Melanocyte of skin (primary cell): ENCODE measurements around the gene CFAP119. TPM values are rescaled to one million over a fixed set of nuclear protein-coding genes. Genes with fewer than 3 reads are reported as not detected.

ENCODE experiments used
- small RNA-seq, 2 donors: library from RNA; depleted of rRNA; stranded (forward); fragments of <200 nt; gene quantifications; one replicate each; pipeline ENCODE3, GENCODE V24; 2012
- total RNA-seq, 2 donors: library from RNA; depleted of rRNA; stranded (reverse); fragments of >200 nt; gene quantifications; 2 replicates each; pipeline ENCODE4 v1.2.3, GENCODE V29; 2012

Gene CFAP119
- total RNA-seq = 1 to 10 TPM; 2.1 to 4.3 TPM

DNA sequence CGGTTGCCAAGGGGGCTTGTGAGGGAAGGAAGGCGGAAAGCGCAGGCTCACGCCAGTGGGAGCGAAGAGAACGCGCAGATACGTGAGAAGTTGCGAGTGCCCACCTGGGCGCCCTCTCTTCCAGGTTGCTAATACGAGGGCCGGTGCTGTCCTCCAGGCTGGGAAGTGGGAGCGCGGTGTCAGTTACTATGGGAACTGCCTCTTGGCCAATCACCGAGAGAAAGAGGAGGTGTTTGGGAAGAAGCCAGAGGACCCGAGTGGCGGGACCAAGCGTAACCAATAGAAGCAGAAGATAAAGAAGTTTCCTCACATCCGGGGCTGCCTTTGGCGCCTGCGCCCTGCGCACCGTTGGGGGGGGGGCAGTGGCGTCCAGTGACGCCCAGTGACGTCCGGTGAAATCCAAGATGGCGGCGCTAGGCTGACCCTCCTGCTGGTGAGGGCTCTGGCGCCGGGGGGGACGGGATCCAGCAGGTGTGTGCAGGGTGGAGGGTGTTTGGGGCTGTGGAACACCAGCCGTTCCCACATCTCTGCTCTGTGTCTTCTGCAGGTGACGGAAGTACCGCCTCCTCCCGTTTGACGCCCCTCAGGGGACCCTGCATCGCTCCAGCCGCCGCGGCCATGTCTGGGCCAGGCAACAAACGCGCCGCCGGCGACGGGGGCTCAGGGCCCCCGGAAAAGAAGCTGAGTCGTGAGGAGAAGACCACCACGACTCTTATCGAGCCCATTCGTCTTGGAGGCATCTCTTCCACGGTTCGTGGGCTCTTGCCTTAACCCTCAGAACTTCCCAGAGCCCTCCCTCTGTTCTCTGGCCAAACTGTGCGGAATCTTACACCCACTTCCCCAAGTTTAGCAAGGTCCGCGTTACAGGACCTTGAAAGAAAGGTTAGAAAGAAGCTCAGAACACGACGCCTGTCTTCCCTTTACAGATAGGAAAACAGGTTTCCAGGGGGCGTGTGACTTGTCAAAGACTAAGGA, at the start of gene CFAP119, which contains the start of gene RNF40:
Gene CFAP119 (minus strand): TSS at position 135 of the 975 bp plus-strand sequence. CDS start 314 bp downstream, outside the sequence.
Gene RNF40 (plus strand): TSS at position 395 of the 975 bp plus-strand sequence. CDS start 224 bp downstream, at position 619.

GRCh38 chr16:30786936-30787612, 25.2 kb upstream of the CFAP119 start, which contains the start of gene ZNF629:
ZNF629 (minus strand) TSS chr16:30787205; CDS start chr16:30784482, 2,723 bp downstream.

GRCh38 chr16:30747799-30748633, 13.8 kb downstream of the CFAP119 start, which contains the start of gene PHKG2:
PHKG2 (plus strand) TSS chr16:30748425; CDS start chr16:30748821, 396 bp downstream.

Small RNA genes within 50 kb of the gene (small RNA-seq; reads per million reads assigned to genes)
- gene SNORA30 = 411 to 613 reads per million in 2 donors

Other genes starting within 250 kb of the CFAP119 start
- 10 to 100 TPM; 23.1 to 26.3 TPM for gene ZNF768, start 235.5 kb downstream of the CFAP119 start, total RNA-seq
- 10 to 100 TPM; 13.7 to 15.5 TPM for gene ZNF747, start 227.2 kb downstream of the CFAP119 start, total RNA-seq
- 1 to 10 TPM; 5.3 to 7.2 TPM for gene ZNF764, start 203.7 kb downstream of the CFAP119 start, total RNA-seq
- 10 to 100 TPM; 14.8 to 18.6 TPM for gene ZNF688, start 190.3 kb downstream of the CFAP119 start, total RNA-seq
- gene ZNF785, start 176.4 kb downstream of the CFAP119 start, total RNA-seq = 1 to 10 TPM; 6.7 to 7.9 TPM
- gene ZNF689, start 151.7 kb downstream of the CFAP119 start, total RNA-seq = 10 to 100 TPM in 1 of 2 donors, 1 to 10 TPM in 1; 7.6 to 79.6 TPM
- 10 to 100 TPM in 1 of 2 donors, 1 to 10 TPM in 1; 9.3 to 17.9 TPM for gene PRR14, start 111.1 kb downstream of the CFAP119 start, total RNA-seq
- 10 to 100 TPM; 18.6 to 20.6 TPM for gene FBRS, start 103.6 kb downstream of the CFAP119 start, total RNA-seq
- gene SRCAP, start 62.9 kb downstream of the CFAP119 start, total RNA-seq = 10 to 100 TPM; 17.2 to 20.3 TPM
- 10 to 100 TPM; 21.7 to 27.0 TPM for gene PHKG2, start 13.6 kb downstream of the CFAP119 start, total RNA-seq
- gene RNF40, start 260 bp upstream of the CFAP119 start, total RNA-seq = 10 to 100 TPM; 73.9 to 76.4 TPM
- 10 to 100 TPM; 10.3 to 13.4 TPM for gene ZNF629, start 25.1 kb upstream of the CFAP119 start, total RNA-seq
- 10 to 100 TPM; 12.7 to 25.3 TPM for gene BCL7C, start 132.0 kb upstream of the CFAP119 start, total RNA-seq
- under 1 TPM; 0.34 to 0.67 TPM for gene CTF1, start 134.6 kb upstream of the CFAP119 start, total RNA-seq
- gene FBXL19, start 161.5 kb upstream of the CFAP119 start, total RNA-seq = 10 to 100 TPM; 13.4 to 15.0 TPM
- gene ORAI3, start 187.0 kb upstream of the CFAP119 start, total RNA-seq = 10 to 100 TPM; 29.3 to 35.4 TPM
- gene SETD1A, start 195.7 kb upstream of the CFAP119 start, total RNA-seq = 1 to 10 TPM; 3.8 to 9.7 TPM
- 10 to 100 TPM; 13.0 to 20.3 TPM for gene HSD3B7, start 223.1 kb upstream of the CFAP119 start, total RNA-seq
- 1 to 10 TPM in 1 of 2 donors, under 1 TPM in 1; 0.67 to 3.1 TPM for gene STX1B, start 248.6 kb upstream of the CFAP119 start, total RNA-seq